Measurements from ENCODE around the gene TRDMT1.

Gene TRDMT1

DNA sequence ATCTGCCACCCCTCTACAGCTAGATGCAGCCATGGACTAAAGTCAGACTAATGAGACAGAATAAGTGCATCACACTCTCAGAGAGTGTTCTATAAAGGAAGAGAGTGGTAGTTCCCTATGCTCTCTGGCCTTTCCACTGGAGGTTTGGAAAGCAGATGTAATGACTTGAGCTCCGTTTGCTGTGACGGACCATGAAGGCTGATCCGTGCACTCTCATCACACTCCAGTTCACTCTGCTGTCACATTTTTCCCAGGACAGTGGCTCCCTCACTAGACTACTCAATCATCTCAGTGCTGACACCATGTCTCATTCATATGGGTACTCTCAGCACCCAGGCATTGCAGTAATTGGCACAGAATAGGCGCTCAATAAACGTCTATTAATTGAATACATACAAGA is 20.4 kb downstream of the TRDMT1 start:
- no peak overlapping the region for H3K4me3 ChIP-seq (ENCODE audit: low read depth, low read length)
- DNase-seq (ENCODE audit: low read depth): no peak
- TF ChIP-seq, protein P1, sequence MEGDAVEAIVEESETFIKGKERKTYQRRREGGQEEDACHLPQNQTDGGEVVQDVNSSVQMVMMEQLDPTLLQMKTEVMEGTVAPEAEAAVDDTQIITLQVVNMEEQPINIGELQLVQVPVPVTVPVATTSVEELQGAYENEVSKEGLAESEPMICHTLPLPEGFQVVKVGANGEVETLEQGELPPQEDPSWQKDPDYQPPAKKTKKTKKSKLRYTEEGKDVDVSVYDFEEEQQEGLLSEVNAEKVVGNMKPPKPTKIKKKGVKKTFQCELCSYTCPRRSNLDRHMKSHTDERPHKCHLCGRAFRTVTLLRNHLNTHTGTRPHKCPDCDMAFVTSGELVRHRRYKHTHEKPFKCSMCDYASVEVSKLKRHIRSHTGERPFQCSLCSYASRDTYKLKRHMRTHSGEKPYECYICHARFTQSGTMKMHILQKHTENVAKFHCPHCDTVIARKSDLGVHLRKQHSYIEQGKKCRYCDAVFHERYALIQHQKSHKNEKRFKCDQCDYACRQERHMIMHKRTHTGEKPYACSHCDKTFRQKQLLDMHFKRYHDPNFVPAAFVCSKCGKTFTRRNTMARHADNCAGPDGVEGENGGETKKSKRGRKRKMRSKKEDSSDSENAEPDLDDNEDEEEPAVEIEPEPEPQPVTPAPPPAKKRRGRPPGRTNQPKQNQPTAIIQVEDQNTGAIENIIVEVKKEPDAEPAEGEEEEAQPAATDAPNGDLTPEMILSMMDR (IDR thresholded peaks at IDR 0.05; ENCODE audit: low read depth, low read length, missing control alignments): no peak

DNA sequence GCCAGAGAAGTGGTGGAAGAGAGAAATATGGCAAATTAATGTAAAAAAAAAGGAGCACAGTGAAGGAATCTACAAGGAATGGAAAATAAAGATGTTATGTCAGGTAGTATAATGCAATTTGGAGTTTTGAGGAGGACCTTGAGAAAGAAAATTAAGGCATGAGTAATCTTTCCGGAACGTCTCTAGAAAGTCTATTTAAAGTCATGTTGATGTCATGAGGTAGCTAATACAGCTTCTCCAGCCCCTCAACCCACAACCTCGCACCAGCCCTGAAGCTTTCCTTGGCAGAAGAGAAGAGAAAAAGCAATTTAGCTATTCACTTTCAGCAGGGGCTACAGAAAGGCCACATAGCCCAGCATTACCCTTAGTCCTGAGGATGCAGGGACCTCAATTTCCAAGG is 22.5 kb downstream of the TRDMT1 start:
- DNase-seq (ENCODE audit: low read depth): no peak
- no peak overlapping the region for H3K4me3 ChIP-seq (ENCODE audit: low read depth, low read length)
- TF ChIP-seq, protein P1 (IDR thresholded peaks at IDR 0.05; ENCODE audit: low read depth, low read length, missing control alignments): no peak

DNA sequence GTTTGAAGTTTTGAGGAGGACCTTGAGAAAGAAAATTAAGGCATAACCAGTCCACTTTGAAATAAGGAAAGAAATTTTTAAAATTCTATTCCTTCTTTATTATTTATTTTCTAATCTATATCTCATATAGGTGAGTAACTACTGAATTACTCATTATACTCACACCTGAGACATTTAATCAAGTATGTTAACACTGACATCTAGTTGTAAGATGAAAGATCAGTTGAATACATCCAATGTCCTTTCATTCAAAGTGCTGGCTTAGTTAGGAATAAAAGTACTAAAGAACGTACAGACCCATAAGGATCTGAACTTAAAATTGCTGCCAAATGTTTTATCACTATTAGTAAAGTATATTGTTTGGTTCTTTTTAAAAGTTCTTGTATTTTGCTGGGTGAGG is 23.5 kb downstream of the TRDMT1 start:
- DNase-seq (ENCODE audit: low read depth): no peak
- TF ChIP-seq, protein P1 (IDR thresholded peaks at IDR 0.05; ENCODE audit: low read depth, low read length, missing control alignments): no peak
- no peak overlapping the region for H3K4me3 ChIP-seq (ENCODE audit: low read depth, low read length)

DNA sequence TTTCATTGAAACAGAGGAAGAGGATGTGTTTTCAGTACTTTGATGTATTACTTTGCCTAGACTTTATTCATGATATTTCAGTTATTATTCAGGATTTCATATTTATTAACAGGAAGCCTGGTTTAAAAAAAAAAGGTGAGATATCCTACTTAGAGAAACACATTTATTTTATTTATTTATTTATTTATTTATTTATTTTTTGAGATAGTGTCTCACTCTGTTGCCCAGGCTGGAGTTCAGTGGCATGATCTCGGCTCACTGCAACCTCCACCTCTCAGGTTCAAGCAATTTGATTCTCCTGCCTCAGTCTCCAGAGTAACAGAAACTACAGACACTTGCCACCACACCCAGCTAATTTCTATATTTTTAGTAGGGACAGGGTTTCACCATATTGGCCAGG is 24.5 kb downstream of the TRDMT1 start:
- no peak overlapping the region for H3K4me3 ChIP-seq (ENCODE audit: low read depth, low read length)
- no peak for DNase-seq (ENCODE audit: low read depth)
- TF ChIP-seq, protein P1 (IDR thresholded peaks at IDR 0.05; ENCODE audit: low read depth, low read length, missing control alignments): no peak

DNA sequence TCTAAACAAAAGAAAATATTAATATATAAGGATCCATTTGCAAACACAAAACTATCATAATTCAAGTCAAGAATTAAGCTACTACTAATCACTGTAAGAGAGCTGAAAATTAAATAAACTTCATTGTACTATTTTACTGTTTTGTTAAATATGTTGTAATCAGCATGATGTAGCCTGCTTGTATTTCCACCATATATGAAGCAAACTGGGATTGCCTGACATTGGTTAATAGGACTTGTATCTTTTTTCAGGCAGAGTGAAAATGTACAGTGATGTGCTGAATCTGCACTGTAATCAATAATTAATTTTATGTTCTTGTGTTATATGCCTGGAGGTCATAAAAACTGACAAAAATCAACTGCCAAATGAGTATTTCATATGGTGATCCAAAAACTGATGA is 25.4 kb downstream of the TRDMT1 start:
- no peak for DNase-seq (ENCODE audit: low read depth)
- no peak overlapping the region for H3K4me3 ChIP-seq (ENCODE audit: low read depth, low read length)
- TF ChIP-seq, protein P1 (IDR thresholded peaks at IDR 0.05; ENCODE audit: low read depth, low read length, missing control alignments): no peak

DNA sequence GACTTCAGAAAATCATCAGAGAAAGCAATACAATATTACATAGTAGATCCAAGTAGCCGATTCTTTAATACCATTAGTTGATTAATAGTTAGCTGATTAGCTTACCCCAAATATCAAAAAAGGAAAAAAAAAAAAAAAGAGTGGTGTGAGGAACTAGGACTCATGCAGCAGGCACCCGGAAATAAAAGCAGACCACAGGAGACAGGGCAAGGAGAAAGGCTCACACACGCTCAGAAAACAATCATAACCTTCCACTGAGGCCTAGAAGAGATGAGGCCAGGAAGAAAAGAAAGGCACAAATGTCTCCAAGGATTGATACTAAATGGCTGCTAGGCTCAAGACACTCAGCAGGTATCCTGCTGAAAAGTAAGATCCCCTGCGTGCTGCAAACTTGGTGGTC is 25.9 kb downstream of the TRDMT1 start:
- DNase-seq (ENCODE audit: low read depth): no peak
- TF ChIP-seq, protein P1 (IDR thresholded peaks at IDR 0.05; ENCODE audit: low read depth, low read length, missing control alignments): no peak
- no peak overlapping the region for H3K4me3 ChIP-seq (ENCODE audit: low read depth, low read length)

DNA sequence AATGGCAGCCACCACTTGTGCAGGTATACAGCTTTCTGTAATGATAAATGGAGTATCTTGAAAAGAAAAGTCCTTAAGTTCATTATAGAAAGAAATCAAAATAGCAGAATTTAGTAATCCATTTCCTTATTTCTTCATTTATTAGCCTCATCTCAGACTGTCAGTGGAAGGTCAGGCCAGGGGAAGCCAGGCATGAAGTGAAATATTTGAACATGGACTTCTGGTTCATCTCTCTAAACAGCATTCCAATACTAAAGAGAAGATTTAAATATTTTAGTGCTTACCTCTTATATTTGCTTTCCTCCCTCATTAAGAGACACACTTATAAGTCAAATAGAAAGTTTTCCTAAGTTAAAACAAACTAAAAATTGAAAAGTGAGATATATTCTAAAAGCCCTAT is 26.8 kb downstream of the TRDMT1 start:
- H3K4me3 ChIP-seq (ENCODE audit: low read depth, low read length): no peak overlapping the region
- no peak for DNase-seq (ENCODE audit: low read depth)
- TF ChIP-seq, protein P1 (IDR thresholded peaks at IDR 0.05; ENCODE audit: low read depth, low read length, missing control alignments): no peak
